Measurements from ENCODE around the gene LRRC63.

The LRRC63 gene

DNA sequence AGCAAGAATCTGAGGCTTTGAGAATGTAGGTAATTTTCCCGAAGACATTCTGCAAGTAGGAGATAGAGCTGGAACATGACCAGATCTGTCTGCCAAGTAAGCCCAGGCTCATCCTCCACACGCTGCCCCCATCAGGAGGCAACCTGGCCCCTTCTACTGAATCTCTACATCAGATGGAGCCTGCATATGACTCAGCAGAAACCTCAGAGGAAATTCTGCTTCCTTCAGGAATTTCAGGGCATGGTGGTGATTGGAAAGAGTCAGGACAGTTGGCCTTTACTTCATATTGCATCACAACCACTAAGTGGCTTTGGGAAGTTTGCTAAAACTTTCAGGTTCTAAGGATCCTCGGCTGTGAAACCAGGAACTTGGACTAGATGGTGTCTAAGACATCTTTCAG lies 85.2 kb downstream of the LRRC63 start:
- TF ChIP-seq, protein P1, sequence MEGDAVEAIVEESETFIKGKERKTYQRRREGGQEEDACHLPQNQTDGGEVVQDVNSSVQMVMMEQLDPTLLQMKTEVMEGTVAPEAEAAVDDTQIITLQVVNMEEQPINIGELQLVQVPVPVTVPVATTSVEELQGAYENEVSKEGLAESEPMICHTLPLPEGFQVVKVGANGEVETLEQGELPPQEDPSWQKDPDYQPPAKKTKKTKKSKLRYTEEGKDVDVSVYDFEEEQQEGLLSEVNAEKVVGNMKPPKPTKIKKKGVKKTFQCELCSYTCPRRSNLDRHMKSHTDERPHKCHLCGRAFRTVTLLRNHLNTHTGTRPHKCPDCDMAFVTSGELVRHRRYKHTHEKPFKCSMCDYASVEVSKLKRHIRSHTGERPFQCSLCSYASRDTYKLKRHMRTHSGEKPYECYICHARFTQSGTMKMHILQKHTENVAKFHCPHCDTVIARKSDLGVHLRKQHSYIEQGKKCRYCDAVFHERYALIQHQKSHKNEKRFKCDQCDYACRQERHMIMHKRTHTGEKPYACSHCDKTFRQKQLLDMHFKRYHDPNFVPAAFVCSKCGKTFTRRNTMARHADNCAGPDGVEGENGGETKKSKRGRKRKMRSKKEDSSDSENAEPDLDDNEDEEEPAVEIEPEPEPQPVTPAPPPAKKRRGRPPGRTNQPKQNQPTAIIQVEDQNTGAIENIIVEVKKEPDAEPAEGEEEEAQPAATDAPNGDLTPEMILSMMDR (IDR thresholded peaks at IDR 0.05; ENCODE audit: borderline replicate concordance, control extremely low read depth, extremely low read depth, insufficient read depth, missing control alignments), result no peak
- no peak for DNase-seq (ENCODE audit: low spot score)
- in situ Hi-C loops (cut with MboI; ENCODE audit: low sequenced_read_pairs, unreplicated experiment), result no loop called here

DNA sequence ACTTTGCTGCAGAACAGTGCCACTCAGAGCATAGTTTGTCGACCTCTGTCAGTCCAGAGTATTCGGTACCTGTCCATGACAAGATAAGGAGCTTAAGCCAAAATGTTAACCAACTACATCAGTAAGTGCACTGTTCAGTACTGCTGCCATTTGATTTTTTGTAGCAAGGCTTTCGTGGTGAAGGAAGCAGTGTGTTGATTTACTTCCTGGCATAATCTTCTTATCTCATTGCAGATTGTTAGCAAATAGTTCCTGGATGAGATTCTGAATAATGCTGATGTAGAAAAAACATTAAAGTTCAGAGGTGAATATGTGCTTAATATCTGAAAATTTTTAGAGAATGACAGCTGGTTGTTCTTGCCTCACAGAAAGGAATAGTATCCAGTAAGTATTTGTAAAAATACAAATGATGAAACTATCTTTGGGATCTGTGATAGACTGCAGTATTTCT lies 85.7 kb downstream of the LRRC63 start:
- TF ChIP-seq, protein P1 (IDR thresholded peaks at IDR 0.05; ENCODE audit: borderline replicate concordance, control extremely low read depth, extremely low read depth, insufficient read depth, missing control alignments), result no peak

GRCh38 chr13:46303742-46304385 lies 92.1 kb downstream of the LRRC63 start:
- DNase-seq (ENCODE audit: low spot score), result no peak
- in situ Hi-C loops (cut with MboI; ENCODE audit: low sequenced_read_pairs, unreplicated experiment), result no loop called here
- TF ChIP-seq, protein P1 (IDR thresholded peaks at IDR 0.05; ENCODE audit: borderline replicate concordance, control extremely low read depth, extremely low read depth, insufficient read depth, missing control alignments), result no peak

More for the DNA sequence above, 85.7 kb downstream of the LRRC63 start:
- in situ Hi-C loops (cut with MboI; ENCODE audit: low sequenced_read_pairs, unreplicated experiment), result no loop called here
- no peak for DNase-seq (ENCODE audit: low spot score)

GRCh38 chr13:46304546-46304945 lies 92.8 kb downstream of the LRRC63 start:
- DNase-seq (ENCODE audit: low spot score), result no peak
- TF ChIP-seq, protein P1 (IDR thresholded peaks at IDR 0.05; ENCODE audit: borderline replicate concordance, control extremely low read depth, extremely low read depth, insufficient read depth, missing control alignments), result no peak
- in situ Hi-C loops (cut with MboI; ENCODE audit: low sequenced_read_pairs, unreplicated experiment), result no loop called here

GRCh38 chr13:46307554-46307953 lies 95.8 kb downstream of the LRRC63 start:
- in situ Hi-C loops (cut with MboI; ENCODE audit: low sequenced_read_pairs, unreplicated experiment), result no loop called here
- TF ChIP-seq, protein P1 (IDR thresholded peaks at IDR 0.05; ENCODE audit: borderline replicate concordance, control extremely low read depth, extremely low read depth, insufficient read depth, missing control alignments), result no peak
- DNase-seq (ENCODE audit: low spot score), result no peak

- TF ChIP-seq, protein P1 (IDR thresholded peaks at IDR 0.05; ENCODE audit: borderline replicate concordance, control extremely low read depth, extremely low read depth, insufficient read depth, missing control alignments), result no peak
- DNase-seq (ENCODE audit: low spot score), result no peak
- in situ Hi-C loops (cut with MboI; ENCODE audit: low sequenced_read_pairs, unreplicated experiment), result no loop called here
Measured at GRCh38 chr13:46310066-46310465, 98.3 kb downstream of the LRRC63 start.
